ENCODE results near the gene RNF17.

DNA sequence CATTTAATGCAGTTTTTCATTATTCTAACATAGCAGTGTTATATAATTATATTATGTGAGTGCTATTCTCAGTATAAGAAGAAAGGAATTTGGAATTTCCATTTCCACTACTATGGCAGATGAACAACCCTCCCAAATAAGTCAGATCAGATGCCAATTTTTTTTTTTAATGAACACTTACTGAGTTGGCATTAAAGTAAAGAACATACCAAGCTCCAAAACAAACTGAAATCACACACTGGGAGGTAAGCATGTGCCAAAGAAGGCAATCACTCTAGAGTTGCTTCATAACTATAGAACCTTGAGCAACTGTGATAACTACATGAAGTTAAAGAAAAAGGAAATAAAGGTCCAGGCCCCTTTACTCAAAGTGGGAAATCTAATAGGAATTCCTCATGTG is 90.3 kb downstream of the RNF17 start:
- no peak for TF ChIP-seq CTCF (IDR thresholded peaks at IDR 0.05 in 4 of 5, conservative IDR thresholded peaks at IDR 0.05 in 1 of 5)
- TF ChIP-seq POLR2A (IDR thresholded peaks at IDR 0.05): no peak

Data from gastrocnemius medialis (tissue), 4 donors.